ENCODE data around the gene TMPRSS2. TPM values are rescaled to one million over a fixed set of nuclear protein-coding genes. Genes with fewer than 3 reads are reported as not detected.
A peak's percentile ranks its signal among the peaks of the same experiment; 100 is the strongest.

Gene TMPRSS2
- total and polyA plus RNA-seq, 9 of the 15 experiments (the other 6 are each of a cell fraction or from before 2014, with no cell fraction given): 0.20 TPM; not detected in 8

GRCh38 chr21:41520560-41521442, 12.8 kb upstream of the TMPRSS2 start:
- intact Hi-C loops (cut with micrococcal nuclease) (no loop called here), in situ Hi-C loops (cut with MboI) (no loop called here)
- TF ChIP-seq KDM4B (IDR thresholded peaks at IDR 0.05; ENCODE audit: borderline replicate concordance in 2 of 2, low read depth in 1 of 2): no peak
- TF ChIP-seq NFE2 (IDR thresholded peaks at IDR 0.05; ENCODE audit: low read depth): no peak
- Histone ChIP-seq H3K79me2 (ENCODE audit: control insufficient read depth, insufficient read depth, low read length) (no peaks in the 10 kb centered on the region), H3K27ac (ENCODE audit: extremely low read depth, low read depth, low read length) (no peak overlapping the region), H4K20me1 (replicated peaks; ENCODE audit: control insufficient read depth, insufficient read depth, low read length) (0 out of 2 replicates have a peak, but pooled peaks cover 4% of the 10 kb centered on the region), H3K4me3 (no peak overlapping the region), H3K4me2 (ENCODE audit: insufficient read depth, low read length) (no peak overlapping the region), H3K36me3 (ENCODE audit: control insufficient read depth, insufficient read depth, low read length) (no peaks in the 10 kb centered on the region), H3K4me1 (replicated peaks in 1 of 2; ENCODE audit: control insufficient read depth in 2 of 2, insufficient read depth in 2 of 2, low read length in 2 of 2) (no peaks in the 10 kb centered on the region), H2AFZ (ENCODE audit: low read depth, low read length) (no peak overlapping the region), H3K9me3 (replicated peaks; ENCODE audit: control insufficient read depth, insufficient read depth, low read depth, low read length) (no peaks in the 10 kb centered on the region), H3K9me1 (ENCODE audit: control insufficient read depth, insufficient read depth, low read length) (no peaks in the 10 kb centered on the region), H3K27me3 (ENCODE audit: control insufficient read depth in 2 of 2, insufficient read depth in 2 of 2, low read length in 2 of 2) (peaks cover 2 to 6% of the 10 kb centered on the region in 2 experiments; a peak in 3 of 5 replicates), H3K9ac (ENCODE audit: insufficient read depth in 1 of 2, low read depth in 2 of 2, low read length in 2 of 2) (no peak overlapping the region)
- no TSS peak for BruUV-seq (replicated peaks)
- WGBS (ENCODE audit: insufficient coverage, low coverage, missing lambda C conversion rate): 0% methylated on average over 5 of the region's 5 CpGs
- FAIRE-seq (no peak), DNase-seq (ENCODE audit: extremely low read depth in 1 of 4, low spot score in 3 of 4) (no peak), ATAC-seq (no peak)
- CTCF ChIA-PET (ENCODE audit: low intra/inter-chr PET ratio): no interaction called here
- POLR2A ChIA-PET: no interaction called here

GRCh38 chr21:41519806-41520559, 12.0 kb upstream of the TMPRSS2 start:
- Histone ChIP-seq H3K79me2 (ENCODE audit: control insufficient read depth, insufficient read depth, low read length) (no peaks in the 10 kb centered on the region), H3K9me3 (replicated peaks; ENCODE audit: control insufficient read depth, insufficient read depth, low read depth, low read length) (no peaks in the 10 kb centered on the region), H2AFZ (ENCODE audit: low read depth, low read length) (no peak overlapping the region), H3K4me1 (replicated peaks in 1 of 2; ENCODE audit: control insufficient read depth in 2 of 2, insufficient read depth in 2 of 2, low read length in 2 of 2) (no peaks in the 10 kb centered on the region), H3K4me3 (no peak overlapping the region), H3K4me2 (ENCODE audit: insufficient read depth, low read length) (no peak overlapping the region), H3K9ac (ENCODE audit: insufficient read depth in 1 of 2, low read depth in 2 of 2, low read length in 2 of 2) (no peak overlapping the region), H3K27me3 (ENCODE audit: control insufficient read depth in 2 of 2, insufficient read depth in 2 of 2, low read length in 2 of 2) (peaks cover 0 to 3% of the 10 kb centered on the region in 2 experiments; a peak in 3 of 5 replicates), H3K36me3 (ENCODE audit: control insufficient read depth, insufficient read depth, low read length) (no peaks in the 10 kb centered on the region), H3K9me1 (ENCODE audit: control insufficient read depth, insufficient read depth, low read length) (no peaks in the 10 kb centered on the region), H4K20me1 (replicated peaks; ENCODE audit: control insufficient read depth, insufficient read depth, low read length) (peaks cover 3% of the 10 kb centered on the region; the same call in 1 of the 2 replicates), H3K27ac (ENCODE audit: extremely low read depth, low read depth, low read length) (no peak overlapping the region)
- TF ChIP-seq ZNF316 (IDR thresholded peaks at IDR 0.05) (0 out of 2 replicates have a peak, but pooled peaks have one; percentile 6), NR4A1 (CRISPR knock-in tag; IDR thresholded peaks at IDR 0.05) (no peak), NR4A1 (tag; IDR thresholded peaks at IDR 0.05) (no peak)
- ATAC-seq (no peak), DNase-seq (ENCODE audit: extremely low read depth in 1 of 4, low spot score in 3 of 4) (no peak), FAIRE-seq (no peak)
- WGBS (ENCODE audit: insufficient coverage, low coverage, missing lambda C conversion rate): 0% methylated on average over 9 of the region's 9 CpGs
- POLR2A ChIA-PET: no interaction called here
- BruUV-seq (replicated peaks): no TSS peak
- CTCF ChIA-PET (ENCODE audit: low intra/inter-chr PET ratio): no interaction called here
- in situ Hi-C loops (cut with MboI) (no loop called here), intact Hi-C loops (cut with micrococcal nuclease) (no loop called here)
